Measurements from ENCODE around the gene IL20RB. TPM values are rescaled to one million over a fixed set of nuclear protein-coding genes. Genes with fewer than 3 reads are reported as not detected.

IL20RB gene
- total RNA-seq, 1 donor, result 1.8 TPM

GRCh38 chr3:136943436-136943835 lies 14.3 kb upstream of the IL20RB start:
- H3K4me2 ChIP-seq (ENCODE audit: insufficient read depth, low read length), result peak overlapping the region; percentile 12
- peaks cover 7% of the 10 kb centered on the region for H3K36me3 ChIP-seq (ENCODE audit: insufficient read depth, low read length)
- no peak overlapping the region for H2AFZ ChIP-seq (ENCODE audit: low read length)
- no peak overlapping the region for H3K4me3 ChIP-seq (ENCODE audit: insufficient read depth, low read length)
- H3K9me3 ChIP-seq (ENCODE audit: low read depth, low read length), result no peaks in the 10 kb centered on the region
- TF ChIP-seq CTCF (IDR thresholded peaks at IDR 0.05; ENCODE audit: extremely low read depth, low read depth, low read length), result no peak
- H3K27ac ChIP-seq (ENCODE audit: low read depth, low read length), result no peak overlapping the region
- peaks cover 68% of the 10 kb centered on the region for H3K79me2 ChIP-seq (ENCODE audit: insufficient read depth, low read length)
- H4K20me1 ChIP-seq (ENCODE audit: insufficient read depth, low read length), result peaks cover 15% of the 10 kb centered on the region
- no peaks in the 10 kb centered on the region for H3K27me3 ChIP-seq (ENCODE audit: insufficient read depth, low read length)
- peaks cover 8% of the 10 kb centered on the region for H3K4me1 ChIP-seq (ENCODE audit: insufficient read depth, low read length)
- DNase-seq (ENCODE audit: insufficient read length, low spot score, missing footprints), result no peak

- Histone ChIP-seq H4K20me1 (ENCODE audit: insufficient read depth, low read length) (peaks cover 7% of the 10 kb centered on the region), H3K79me2 (ENCODE audit: insufficient read depth, low read length) (peaks cover 33% of the 10 kb centered on the region), H3K4me1 (ENCODE audit: insufficient read depth, low read length) (peaks cover 8% of the 10 kb centered on the region), H3K4me2 (ENCODE audit: insufficient read depth, low read length) (no peak overlapping the region), H3K27me3 (ENCODE audit: insufficient read depth, low read length) (no peaks in the 10 kb centered on the region), H3K9me3 (ENCODE audit: low read depth, low read length) (no peaks in the 10 kb centered on the region), H3K4me3 (ENCODE audit: insufficient read depth, low read length) (no peak overlapping the region), H2AFZ (ENCODE audit: low read length) (no peak overlapping the region), H3K27ac (ENCODE audit: low read depth, low read length) (no peak overlapping the region), H3K36me3 (ENCODE audit: insufficient read depth, low read length) (peaks cover 7% of the 10 kb centered on the region)
- no peak for DNase-seq (ENCODE audit: insufficient read length, low spot score, missing footprints)
- TF ChIP-seq CTCF (IDR thresholded peaks at IDR 0.05; ENCODE audit: extremely low read depth, low read depth, low read length), result no peak
Observed at GRCh38 chr3:136946978-136947377, 10.8 kb upstream of the IL20RB start.

GRCh38 chr3:136947477-136947876 lies 10.3 kb upstream of the IL20RB start:
- peaks cover 7% of the 10 kb centered on the region for H4K20me1 ChIP-seq (ENCODE audit: insufficient read depth, low read length)
- peaks cover 6% of the 10 kb centered on the region for H3K4me1 ChIP-seq (ENCODE audit: insufficient read depth, low read length)
- no peaks in the 10 kb centered on the region for H3K27me3 ChIP-seq (ENCODE audit: insufficient read depth, low read length)
- H3K4me2 ChIP-seq (ENCODE audit: insufficient read depth, low read length), result no peak overlapping the region
- peaks cover 28% of the 10 kb centered on the region for H3K79me2 ChIP-seq (ENCODE audit: insufficient read depth, low read length)
- H3K27ac ChIP-seq (ENCODE audit: low read depth, low read length), result no peak overlapping the region
- H3K9me3 ChIP-seq (ENCODE audit: low read depth, low read length), result no peaks in the 10 kb centered on the region
- TF ChIP-seq CTCF (IDR thresholded peaks at IDR 0.05; ENCODE audit: extremely low read depth, low read depth, low read length), result no peak
- H3K4me3 ChIP-seq (ENCODE audit: insufficient read depth, low read length), result no peak overlapping the region
- no peak for DNase-seq (ENCODE audit: insufficient read length, low spot score, missing footprints)
- no peak overlapping the region for H2AFZ ChIP-seq (ENCODE audit: low read length)
- H3K36me3 ChIP-seq (ENCODE audit: insufficient read depth, low read length), result peaks cover 7% of the 10 kb centered on the region

GRCh38 chr3:136949146-136949545 lies 8.6 kb upstream of the IL20RB start:
- Histone ChIP-seq H3K4me3 (ENCODE audit: insufficient read depth, low read length) (no peak overlapping the region), H3K4me2 (ENCODE audit: insufficient read depth, low read length) (no peak overlapping the region), H3K9me3 (ENCODE audit: low read depth, low read length) (no peaks in the 10 kb centered on the region), H3K27me3 (ENCODE audit: insufficient read depth, low read length) (no peaks in the 10 kb centered on the region), H3K27ac (ENCODE audit: low read depth, low read length) (no peak overlapping the region), H4K20me1 (ENCODE audit: insufficient read depth, low read length) (peaks cover 4% of the 10 kb centered on the region), H2AFZ (ENCODE audit: low read length) (no peak overlapping the region), H3K36me3 (ENCODE audit: insufficient read depth, low read length) (peaks cover 7% of the 10 kb centered on the region), H3K79me2 (ENCODE audit: insufficient read depth, low read length) (peaks cover 15% of the 10 kb centered on the region), H3K4me1 (ENCODE audit: insufficient read depth, low read length) (no peaks in the 10 kb centered on the region)
- DNase-seq (ENCODE audit: insufficient read length, low spot score, missing footprints), result no peak
- no peak for TF ChIP-seq CTCF (IDR thresholded peaks at IDR 0.05; ENCODE audit: extremely low read depth, low read depth, low read length)
